ENCODE results near the gene CTRB2. TPM values are rescaled to one million over a fixed set of nuclear protein-coding genes. Genes with fewer than 3 reads are reported as not detected.

CTRB2 gene
- total and polyA plus RNA-seq, 4 donors, result 0.09 to 0.33 TPM; not detected in 2

GRCh38 chr16:75198135-75198600 is 8.8 kb downstream of the CTRB2 start:
- H3K9ac ChIP-seq (ENCODE audit: low read depth in 1 of 2, low read length in 2 of 2), result no peak overlapping the region
- no peaks in the 10 kb centered on the region for H3K9me3 ChIP-seq (ENCODE audit: control insufficient read depth in 4 of 4, low read length in 3 of 4)
- no peak for TF ChIP-seq FOXA2 (IDR thresholded peaks at IDR 0.05)
- TF ChIP-seq, protein P1, sequence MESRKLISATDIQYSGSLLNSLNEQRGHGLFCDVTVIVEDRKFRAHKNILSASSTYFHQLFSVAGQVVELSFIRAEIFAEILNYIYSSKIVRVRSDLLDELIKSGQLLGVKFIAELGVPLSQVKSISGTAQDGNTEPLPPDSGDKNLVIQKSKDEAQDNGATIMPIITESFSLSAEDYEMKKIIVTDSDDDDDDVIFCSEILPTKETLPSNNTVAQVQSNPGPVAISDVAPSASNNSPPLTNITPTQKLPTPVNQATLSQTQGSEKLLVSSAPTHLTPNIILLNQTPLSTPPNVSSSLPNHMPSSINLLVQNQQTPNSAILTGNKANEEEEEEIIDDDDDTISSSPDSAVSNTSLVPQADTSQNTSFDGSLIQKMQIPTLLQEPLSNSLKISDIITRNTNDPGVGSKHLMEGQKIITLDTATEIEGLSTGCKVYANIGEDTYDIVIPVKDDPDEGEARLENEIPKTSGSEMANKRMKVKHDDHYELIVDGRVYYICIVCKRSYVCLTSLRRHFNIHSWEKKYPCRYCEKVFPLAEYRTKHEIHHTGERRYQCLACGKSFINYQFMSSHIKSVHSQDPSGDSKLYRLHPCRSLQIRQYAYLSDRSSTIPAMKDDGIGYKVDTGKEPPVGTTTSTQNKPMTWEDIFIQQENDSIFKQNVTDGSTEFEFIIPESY (IDR thresholded peaks at IDR 0.05), result no peak
- TF ChIP-seq SP1 (IDR thresholded peaks at IDR 0.05), result no peak
- TF ChIP-seq YY1 (IDR thresholded peaks at IDR 0.05), result no peak
- TF ChIP-seq ATF3 (IDR thresholded peaks at IDR 0.05), result no peak
- TF ChIP-seq RXRA (IDR thresholded peaks at IDR 0.05), result no peak
- TF ChIP-seq, protein P2, sequence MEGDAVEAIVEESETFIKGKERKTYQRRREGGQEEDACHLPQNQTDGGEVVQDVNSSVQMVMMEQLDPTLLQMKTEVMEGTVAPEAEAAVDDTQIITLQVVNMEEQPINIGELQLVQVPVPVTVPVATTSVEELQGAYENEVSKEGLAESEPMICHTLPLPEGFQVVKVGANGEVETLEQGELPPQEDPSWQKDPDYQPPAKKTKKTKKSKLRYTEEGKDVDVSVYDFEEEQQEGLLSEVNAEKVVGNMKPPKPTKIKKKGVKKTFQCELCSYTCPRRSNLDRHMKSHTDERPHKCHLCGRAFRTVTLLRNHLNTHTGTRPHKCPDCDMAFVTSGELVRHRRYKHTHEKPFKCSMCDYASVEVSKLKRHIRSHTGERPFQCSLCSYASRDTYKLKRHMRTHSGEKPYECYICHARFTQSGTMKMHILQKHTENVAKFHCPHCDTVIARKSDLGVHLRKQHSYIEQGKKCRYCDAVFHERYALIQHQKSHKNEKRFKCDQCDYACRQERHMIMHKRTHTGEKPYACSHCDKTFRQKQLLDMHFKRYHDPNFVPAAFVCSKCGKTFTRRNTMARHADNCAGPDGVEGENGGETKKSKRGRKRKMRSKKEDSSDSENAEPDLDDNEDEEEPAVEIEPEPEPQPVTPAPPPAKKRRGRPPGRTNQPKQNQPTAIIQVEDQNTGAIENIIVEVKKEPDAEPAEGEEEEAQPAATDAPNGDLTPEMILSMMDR (IDR thresholded peaks at IDR 0.05; ENCODE audit: low read depth, low read length, missing input control), result no peak
- no peak for TF ChIP-seq FOXA1 (IDR thresholded peaks at IDR 0.05)
- no peak for TF ChIP-seq GABPA (IDR thresholded peaks at IDR 0.05 in 1 of 2, conservative IDR thresholded peaks at IDR 0.05 in 1 of 2)
- TF ChIP-seq RAD21 (IDR thresholded peaks at IDR 0.05), result no peak
- TF ChIP-seq EGR1 (IDR thresholded peaks at IDR 0.05; ENCODE audit: low read depth in 2 of 2), result no peak
- no peak for TF ChIP-seq TAF1 (conservative IDR thresholded peaks at IDR 0.05)
- TF ChIP-seq NR2F2 (IDR thresholded peaks at IDR 0.05), result no peak
- TF ChIP-seq JUND (IDR thresholded peaks at IDR 0.05), result no peak
- no peak for TF ChIP-seq HNF4A (conservative IDR thresholded peaks at IDR 0.05)
- no peak for TF ChIP-seq HNF4G (IDR thresholded peaks at IDR 0.05)
- TF ChIP-seq MAX (IDR thresholded peaks at IDR 0.05), result no peak
- H3K4me3 ChIP-seq (ENCODE audit: low read depth in 1 of 3, low read length in 3 of 3), result no peak overlapping the region
- 33% methylated on average over 18 of the region's 18 CpGs for WGBS
- H3K36me3 ChIP-seq (ENCODE audit: control insufficient read depth in 4 of 4, insufficient read depth in 3 of 4, low read depth in 1 of 4, low read length in 3 of 4), result no peaks in the 10 kb centered on the region
- H3K27me3 ChIP-seq (ENCODE audit: control insufficient read depth in 4 of 4, insufficient read depth in 4 of 4, low read length in 3 of 4), result peaks cover 0 to 4% (median 0%) of the 10 kb centered on the region in 4 donors
- no peak overlapping the region for H3K27ac ChIP-seq (ENCODE audit: low read depth in 1 of 2, low read length in 2 of 2)
- DNase-seq (ENCODE audit: low spot score), result no peak
- no peaks in the 10 kb centered on the region for H3K4me1 ChIP-seq (ENCODE audit: control insufficient read depth in 4 of 4, insufficient read depth in 4 of 4, low read length in 3 of 4)

GRCh38 chr16:75197522-75198134 is 9.3 kb downstream of the CTRB2 start:
- WGBS, result 51% methylated on average over 14 of the region's 14 CpGs
- no peak for TF ChIP-seq RXRA (IDR thresholded peaks at IDR 0.05)
- no peak for TF ChIP-seq HNF4A (conservative IDR thresholded peaks at IDR 0.05)
- no peak for TF ChIP-seq YY1 (IDR thresholded peaks at IDR 0.05)
- no peak for TF ChIP-seq RAD21 (IDR thresholded peaks at IDR 0.05)
- no peak for TF ChIP-seq JUND (IDR thresholded peaks at IDR 0.05)
- TF ChIP-seq GABPA (IDR thresholded peaks at IDR 0.05 in 1 of 2, conservative IDR thresholded peaks at IDR 0.05 in 1 of 2), result no peak
- no peak for TF ChIP-seq TAF1 (conservative IDR thresholded peaks at IDR 0.05)
- TF ChIP-seq REST (IDR thresholded peaks at IDR 0.05), result no peak
- no peak for TF ChIP-seq SP1 (IDR thresholded peaks at IDR 0.05)
- TF ChIP-seq FOXA1 (IDR thresholded peaks at IDR 0.05), result no peak
- TF ChIP-seq ATF3 (IDR thresholded peaks at IDR 0.05), result no peak
- TF ChIP-seq FOXA2 (IDR thresholded peaks at IDR 0.05), result no peak
- TF ChIP-seq, protein P2 (IDR thresholded peaks at IDR 0.05; ENCODE audit: low read depth, low read length, missing input control), result no peak
- Histone ChIP-seq H3K36me3 (ENCODE audit: control insufficient read depth in 4 of 4, insufficient read depth in 3 of 4, low read depth in 1 of 4, low read length in 3 of 4) (no peaks in the 10 kb centered on the region), H3K27me3 (ENCODE audit: control insufficient read depth in 4 of 4, insufficient read depth in 4 of 4, low read length in 3 of 4) (peaks cover 0 to 4% (median 0%) of the 10 kb centered on the region in 4 donors), H3K27ac (ENCODE audit: low read depth in 1 of 2, low read length in 2 of 2) (no peak overlapping the region), H3K9ac (ENCODE audit: low read depth in 1 of 2, low read length in 2 of 2) (no peak overlapping the region), H3K4me3 (ENCODE audit: low read depth in 1 of 3, low read length in 3 of 3) (no peak overlapping the region), H3K4me1 (ENCODE audit: control insufficient read depth in 4 of 4, insufficient read depth in 4 of 4, low read length in 3 of 4) (no peaks in the 10 kb centered on the region), H3K9me3 (ENCODE audit: control insufficient read depth in 4 of 4, low read length in 3 of 4) (no peaks in the 10 kb centered on the region)
- DNase-seq (ENCODE audit: low spot score), result no peak

All from liver (tissue), 9 donors.